ENCODE data around the gene LRRC61.

DNA sequence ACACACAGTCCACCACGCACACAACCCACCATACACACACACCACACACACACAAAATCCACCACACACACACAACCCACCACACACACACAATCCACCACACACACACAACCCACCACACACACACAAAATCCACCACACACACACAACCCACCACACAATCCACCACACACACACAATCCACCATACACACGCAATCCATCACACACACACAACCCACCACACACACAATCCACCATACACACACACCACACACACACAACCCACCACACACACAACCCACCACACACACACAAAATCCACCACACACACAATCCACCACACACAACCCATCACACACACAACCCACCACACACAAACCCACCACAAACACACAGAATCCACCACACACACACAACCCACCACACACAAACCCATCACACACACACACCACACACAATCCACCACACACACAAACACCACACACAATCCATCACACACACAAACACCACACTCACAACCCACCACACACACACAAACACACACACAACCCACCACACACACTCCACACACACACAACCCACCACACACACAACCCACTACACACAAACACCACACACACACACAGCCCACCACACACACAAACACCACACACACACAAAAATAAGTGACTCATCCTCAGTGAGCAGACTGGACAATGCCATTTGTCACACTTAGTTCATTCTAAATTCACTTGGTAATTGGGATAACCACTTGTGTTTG is 36.6 kb downstream of the LRRC61 start:
- TF ChIP-seq, protein P1, sequence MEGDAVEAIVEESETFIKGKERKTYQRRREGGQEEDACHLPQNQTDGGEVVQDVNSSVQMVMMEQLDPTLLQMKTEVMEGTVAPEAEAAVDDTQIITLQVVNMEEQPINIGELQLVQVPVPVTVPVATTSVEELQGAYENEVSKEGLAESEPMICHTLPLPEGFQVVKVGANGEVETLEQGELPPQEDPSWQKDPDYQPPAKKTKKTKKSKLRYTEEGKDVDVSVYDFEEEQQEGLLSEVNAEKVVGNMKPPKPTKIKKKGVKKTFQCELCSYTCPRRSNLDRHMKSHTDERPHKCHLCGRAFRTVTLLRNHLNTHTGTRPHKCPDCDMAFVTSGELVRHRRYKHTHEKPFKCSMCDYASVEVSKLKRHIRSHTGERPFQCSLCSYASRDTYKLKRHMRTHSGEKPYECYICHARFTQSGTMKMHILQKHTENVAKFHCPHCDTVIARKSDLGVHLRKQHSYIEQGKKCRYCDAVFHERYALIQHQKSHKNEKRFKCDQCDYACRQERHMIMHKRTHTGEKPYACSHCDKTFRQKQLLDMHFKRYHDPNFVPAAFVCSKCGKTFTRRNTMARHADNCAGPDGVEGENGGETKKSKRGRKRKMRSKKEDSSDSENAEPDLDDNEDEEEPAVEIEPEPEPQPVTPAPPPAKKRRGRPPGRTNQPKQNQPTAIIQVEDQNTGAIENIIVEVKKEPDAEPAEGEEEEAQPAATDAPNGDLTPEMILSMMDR (conservative IDR thresholded peaks at IDR 0.05; ENCODE audit: low read depth in 2 of 2), result no peak
- TF ChIP-seq EZH2 (IDR thresholded peaks at IDR 0.05; ENCODE audit: low read depth, unreplicated experiment), result no peak
- TF ChIP-seq CREB1 (CRISPR knock-in tag; IDR thresholded peaks at IDR 0.05; ENCODE audit: low read depth), result no peak
- TF ChIP-seq, protein P2, sequence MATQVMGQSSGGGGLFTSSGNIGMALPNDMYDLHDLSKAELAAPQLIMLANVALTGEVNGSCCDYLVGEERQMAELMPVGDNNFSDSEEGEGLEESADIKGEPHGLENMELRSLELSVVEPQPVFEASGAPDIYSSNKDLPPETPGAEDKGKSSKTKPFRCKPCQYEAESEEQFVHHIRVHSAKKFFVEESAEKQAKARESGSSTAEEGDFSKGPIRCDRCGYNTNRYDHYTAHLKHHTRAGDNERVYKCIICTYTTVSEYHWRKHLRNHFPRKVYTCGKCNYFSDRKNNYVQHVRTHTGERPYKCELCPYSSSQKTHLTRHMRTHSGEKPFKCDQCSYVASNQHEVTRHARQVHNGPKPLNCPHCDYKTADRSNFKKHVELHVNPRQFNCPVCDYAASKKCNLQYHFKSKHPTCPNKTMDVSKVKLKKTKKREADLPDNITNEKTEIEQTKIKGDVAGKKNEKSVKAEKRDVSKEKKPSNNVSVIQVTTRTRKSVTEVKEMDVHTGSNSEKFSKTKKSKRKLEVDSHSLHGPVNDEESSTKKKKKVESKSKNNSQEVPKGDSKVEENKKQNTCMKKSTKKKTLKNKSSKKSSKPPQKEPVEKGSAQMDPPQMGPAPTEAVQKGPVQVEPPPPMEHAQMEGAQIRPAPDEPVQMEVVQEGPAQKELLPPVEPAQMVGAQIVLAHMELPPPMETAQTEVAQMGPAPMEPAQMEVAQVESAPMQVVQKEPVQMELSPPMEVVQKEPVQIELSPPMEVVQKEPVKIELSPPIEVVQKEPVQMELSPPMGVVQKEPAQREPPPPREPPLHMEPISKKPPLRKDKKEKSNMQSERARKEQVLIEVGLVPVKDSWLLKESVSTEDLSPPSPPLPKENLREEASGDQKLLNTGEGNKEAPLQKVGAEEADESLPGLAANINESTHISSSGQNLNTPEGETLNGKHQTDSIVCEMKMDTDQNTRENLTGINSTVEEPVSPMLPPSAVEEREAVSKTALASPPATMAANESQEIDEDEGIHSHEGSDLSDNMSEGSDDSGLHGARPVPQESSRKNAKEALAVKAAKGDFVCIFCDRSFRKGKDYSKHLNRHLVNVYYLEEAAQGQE (IDR thresholded peaks at IDR 0.05; ENCODE audit: unreplicated experiment), result no peak
- TF ChIP-seq POLR2AphosphoS5 (IDR thresholded peaks at IDR 0.05; ENCODE audit: low read depth), result no peak
- TF ChIP-seq JUNB (IDR thresholded peaks at IDR 0.05; ENCODE audit: unreplicated experiment), result no peak
- TF ChIP-seq EZH2phosphoT487 (IDR thresholded peaks at IDR 0.05; ENCODE audit: unreplicated experiment), result no peak
- TF ChIP-seq, protein P3, sequence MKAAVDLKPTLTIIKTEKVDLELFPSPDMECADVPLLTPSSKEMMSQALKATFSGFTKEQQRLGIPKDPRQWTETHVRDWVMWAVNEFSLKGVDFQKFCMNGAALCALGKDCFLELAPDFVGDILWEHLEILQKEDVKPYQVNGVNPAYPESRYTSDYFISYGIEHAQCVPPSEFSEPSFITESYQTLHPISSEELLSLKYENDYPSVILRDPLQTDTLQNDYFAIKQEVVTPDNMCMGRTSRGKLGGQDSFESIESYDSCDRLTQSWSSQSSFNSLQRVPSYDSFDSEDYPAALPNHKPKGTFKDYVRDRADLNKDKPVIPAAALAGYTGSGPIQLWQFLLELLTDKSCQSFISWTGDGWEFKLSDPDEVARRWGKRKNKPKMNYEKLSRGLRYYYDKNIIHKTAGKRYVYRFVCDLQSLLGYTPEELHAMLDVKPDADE (IDR thresholded peaks at IDR 0.05), result no peak
- TF ChIP-seq, protein P4, sequence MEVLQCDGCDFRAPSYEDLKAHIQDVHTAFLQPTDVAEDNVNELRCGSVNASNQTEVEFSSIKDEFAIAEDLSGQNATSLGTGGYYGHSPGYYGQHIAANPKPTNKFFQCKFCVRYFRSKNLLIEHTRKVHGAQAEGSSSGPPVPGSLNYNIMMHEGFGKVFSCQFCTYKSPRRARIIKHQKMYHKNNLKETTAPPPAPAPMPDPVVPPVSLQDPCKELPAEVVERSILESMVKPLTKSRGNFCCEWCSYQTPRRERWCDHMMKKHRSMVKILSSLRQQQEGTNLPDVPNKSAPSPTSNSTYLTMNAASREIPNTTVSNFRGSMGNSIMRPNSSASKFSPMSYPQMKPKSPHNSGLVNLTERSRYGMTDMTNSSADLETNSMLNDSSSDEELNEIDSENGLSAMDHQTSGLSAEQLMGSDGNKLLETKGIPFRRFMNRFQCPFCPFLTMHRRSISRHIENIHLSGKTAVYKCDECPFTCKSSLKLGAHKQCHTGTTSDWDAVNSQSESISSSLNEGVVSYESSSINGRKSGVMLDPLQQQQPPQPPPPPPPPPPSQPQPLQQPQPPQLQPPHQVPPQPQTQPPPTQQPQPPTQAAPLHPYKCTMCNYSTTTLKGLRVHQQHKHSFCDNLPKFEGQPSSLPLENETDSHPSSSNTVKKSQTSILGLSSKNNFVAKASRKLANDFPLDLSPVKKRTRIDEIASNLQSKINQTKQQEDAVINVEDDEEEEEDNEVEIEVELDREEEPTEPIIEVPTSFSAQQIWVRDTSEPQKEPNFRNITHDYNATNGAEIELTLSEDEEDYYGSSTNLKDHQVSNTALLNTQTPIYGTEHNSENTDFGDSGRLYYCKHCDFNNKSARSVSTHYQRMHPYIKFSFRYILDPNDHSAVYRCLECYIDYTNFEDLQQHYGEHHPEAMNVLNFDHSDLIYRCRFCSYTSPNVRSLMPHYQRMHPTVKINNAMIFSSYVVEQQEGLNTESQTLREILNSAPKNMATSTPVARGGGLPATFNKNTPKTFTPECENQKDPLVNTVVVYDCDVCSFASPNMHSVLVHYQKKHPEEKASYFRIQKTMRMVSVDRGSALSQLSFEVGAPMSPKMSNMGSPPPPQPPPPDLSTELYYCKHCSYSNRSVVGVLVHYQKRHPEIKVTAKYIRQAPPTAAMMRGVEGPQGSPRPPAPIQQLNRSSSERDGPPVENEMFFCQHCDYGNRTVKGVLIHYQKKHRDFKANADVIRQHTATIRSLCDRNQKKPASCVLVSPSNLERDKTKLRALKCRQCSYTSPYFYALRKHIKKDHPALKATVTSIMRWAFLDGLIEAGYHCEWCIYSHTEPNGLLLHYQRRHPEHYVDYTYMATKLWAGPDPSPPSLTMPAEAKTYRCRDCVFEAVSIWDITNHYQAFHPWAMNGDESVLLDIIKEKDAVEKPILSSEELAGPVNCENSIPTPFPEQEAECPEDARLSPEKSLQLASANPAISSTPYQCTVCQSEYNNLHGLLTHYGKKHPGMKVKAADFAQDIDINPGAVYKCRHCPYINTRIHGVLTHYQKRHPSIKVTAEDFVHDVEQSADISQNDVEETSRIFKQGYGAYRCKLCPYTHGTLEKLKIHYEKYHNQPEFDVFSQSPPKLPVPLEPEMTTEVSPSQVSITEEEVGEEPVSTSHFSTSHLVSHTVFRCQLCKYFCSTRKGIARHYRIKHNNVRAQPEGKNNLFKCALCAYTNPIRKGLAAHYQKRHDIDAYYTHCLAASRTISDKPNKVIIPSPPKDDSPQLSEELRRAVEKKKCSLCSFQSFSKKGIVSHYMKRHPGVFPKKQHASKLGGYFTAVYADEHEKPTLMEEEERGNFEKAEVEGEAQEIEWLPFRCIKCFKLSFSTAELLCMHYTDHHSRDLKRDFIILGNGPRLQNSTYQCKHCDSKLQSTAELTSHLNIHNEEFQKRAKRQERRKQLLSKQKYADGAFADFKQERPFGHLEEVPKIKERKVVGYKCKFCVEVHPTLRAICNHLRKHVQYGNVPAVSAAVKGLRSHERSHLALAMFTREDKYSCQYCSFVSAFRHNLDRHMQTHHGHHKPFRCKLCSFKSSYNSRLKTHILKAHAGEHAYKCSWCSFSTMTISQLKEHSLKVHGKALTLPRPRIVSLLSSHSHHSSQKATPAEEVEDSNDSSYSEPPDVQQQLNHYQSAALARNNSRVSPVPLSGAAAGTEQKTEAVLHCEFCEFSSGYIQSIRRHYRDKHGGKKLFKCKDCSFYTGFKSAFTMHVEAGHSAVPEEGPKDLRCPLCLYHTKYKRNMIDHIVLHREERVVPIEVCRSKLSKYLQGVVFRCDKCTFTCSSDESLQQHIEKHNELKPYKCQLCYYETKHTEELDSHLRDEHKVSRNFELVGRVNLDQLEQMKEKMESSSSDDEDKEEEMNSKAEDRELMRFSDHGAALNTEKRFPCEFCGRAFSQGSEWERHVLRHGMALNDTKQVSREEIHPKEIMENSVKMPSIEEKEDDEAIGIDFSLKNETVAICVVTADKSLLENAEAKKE (CRISPR knock-in tag; IDR thresholded peaks at IDR 0.05), result no peak
- TF ChIP-seq ZNF331 (CRISPR knock-in tag; IDR thresholded peaks at IDR 0.05; ENCODE audit: low read depth), result no peak
